Urinary bladder (tissue), 4 donors: ENCODE results near the gene LCE3E. TPM values are rescaled to one million over a fixed set of nuclear protein-coding genes. Genes with fewer than 3 reads are reported as not detected.

Source experiments
- DNase-seq: peaks from one replicate; pipeline ENCODE4 v3.0.0-alpha.2; 2015; ENCODE audit errors: extremely low spot score
- H3K27ac ChIP-seq: one replicate; pipeline ENCODE4 v1.5.1; 2013; ENCODE audit warnings: low read depth, mild to moderate bottlenecking, moderate library complexity
- H3K36me3 ChIP-seq: one replicate; pipeline ENCODE4 v1.6.1; 2013; ENCODE audit warnings: mild to moderate bottlenecking, moderate library complexity; ENCODE audit not compliant: insufficient read depth
- H3K4me1 ChIP-seq: one replicate; pipeline ENCODE4 v1.6.1; 2013; ENCODE audit warnings: mild to moderate bottlenecking, moderate library complexity; ENCODE audit not compliant: insufficient read depth
- H3K4me3 ChIP-seq: one replicate; pipeline ENCODE4 v1.5.1; 2013; ENCODE audit warnings: low read depth, low read length
- WGBS: extraction: QIAGEN DNeasy Blood & Tissue Kit; methylation state at CpG from one replicate; pipeline ENCODE4 v1.1.7; 2013; 5-methylcytosine and 5-hydroxymethylcytosine counted together
- polyA plus RNA-seq: library from polyadenylated mRNA; stranded (reverse); fragments of 200-250 nt; gene quantifications from one replicate; pipeline ENCODE4 v1.2.3, GENCODE V29; 2013
- small RNA-seq: library from RNA; depleted of rRNA; stranded (forward); fragments of <200 nt; gene quantifications from one replicate; pipeline ENCODE3, GENCODE V24; 2014
- total RNA-seq: library from RNA; depleted of rRNA; stranded (reverse); fragments of >200 nt; gene quantifications from one replicate; pipeline ENCODE4 v1.2.3, GENCODE V29; 2014
- donor health status: healthy with polysubstance abuse.
- donor health status: healthy.

Gene LCE3E
- total and polyA plus RNA-seq, 2 donors, result not detected

DNA sequence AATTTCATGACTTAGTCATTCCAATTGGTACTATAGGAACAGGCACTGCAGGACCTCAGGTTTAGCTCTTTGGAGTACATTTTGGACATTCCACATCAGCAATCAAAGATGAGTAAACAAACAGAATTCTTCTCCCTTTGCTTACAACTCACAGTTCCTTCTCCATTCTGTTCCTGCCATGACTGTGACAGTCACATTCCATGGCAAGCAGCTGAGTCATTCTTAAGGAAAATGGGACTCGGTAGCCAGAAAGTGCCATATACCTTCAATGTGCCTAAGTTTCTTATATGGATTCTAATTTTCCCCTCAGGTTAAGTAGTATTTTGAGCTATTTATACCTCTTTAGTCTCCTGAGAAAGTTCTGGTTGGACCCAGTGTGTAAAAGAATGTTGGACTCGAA, 26.7 kb downstream of the LCE3E start:
- no peak for DNase-seq
- Histone ChIP-seq H3K4me1 (no peaks in the 10 kb centered on the region), H3K4me3 (no peak overlapping the region), H3K36me3 (no peaks in the 10 kb centered on the region), H3K27ac (no peak overlapping the region)
- 66% methylated on average over 2 of the region's 2 CpGs for WGBS

GRCh38 chr1:152537496-152537895, 29.1 kb downstream of the LCE3E start:
- no peaks in the 10 kb centered on the region for H3K4me1 ChIP-seq
- no peak overlapping the region for H3K27ac ChIP-seq
- H3K36me3 ChIP-seq, result no peaks in the 10 kb centered on the region
- no peak overlapping the region for H3K4me3 ChIP-seq
- 36% methylated on average over 4 of the region's 4 CpGs for WGBS
- DNase-seq, result no peak

GRCh38 chr1:152535774-152536173, 30.8 kb downstream of the LCE3E start:
- Histone ChIP-seq H3K4me3 (no peak overlapping the region), H3K36me3 (no peaks in the 10 kb centered on the region), H3K27ac (no peak overlapping the region), H3K4me1 (no peaks in the 10 kb centered on the region)
- 71% methylated on average over 3 of the region's 3 CpGs for WGBS
- DNase-seq, result no peak

- Histone ChIP-seq H3K27ac (no peak overlapping the region), H3K4me3 (no peak overlapping the region), H3K4me1 (no peaks in the 10 kb centered on the region), H3K36me3 (no peaks in the 10 kb centered on the region)
- 23% methylated on average over 7 of the region's 7 CpGs for WGBS
- no peak for DNase-seq
Measured at GRCh38 chr1:152533327-152533938, 33.1 kb downstream of the LCE3E start.

- Histone ChIP-seq H3K4me3 (no peak overlapping the region), H3K27ac (no peak overlapping the region), H3K4me1 (no peaks in the 10 kb centered on the region), H3K36me3 (no peaks in the 10 kb centered on the region)
- WGBS, result 25% methylated on average over 1 of the region's 1 CpG
- DNase-seq, result no peak
Measured at GRCh38 chr1:152525080-152525641, 41.4 kb downstream of the LCE3E start.

DNA sequence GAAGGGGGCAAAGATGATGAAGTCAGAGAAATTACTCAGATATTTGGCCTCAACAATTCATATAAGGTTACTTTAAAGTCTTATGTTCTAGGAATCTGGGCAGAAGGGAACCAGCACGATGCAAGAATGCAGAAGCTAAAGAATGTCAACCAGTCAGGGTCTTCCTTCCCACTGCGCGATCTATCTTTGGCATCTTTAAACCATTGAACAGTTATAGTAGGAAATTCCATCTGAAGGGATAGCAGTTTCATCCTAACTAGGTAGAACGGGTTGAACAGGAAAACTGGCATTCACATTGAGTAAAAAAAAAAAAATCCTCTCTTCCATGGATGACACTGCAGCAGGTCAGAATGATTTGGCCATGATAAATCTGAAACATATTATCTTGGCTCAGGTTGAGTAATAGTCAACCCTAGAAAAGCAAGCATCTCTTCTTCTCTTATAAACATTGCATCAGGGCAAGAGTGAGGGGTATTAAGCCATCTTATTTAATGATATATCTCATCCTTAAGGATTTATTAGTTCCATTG, 46.0 kb downstream of the LCE3E start:
- Histone ChIP-seq H3K4me1 (no peaks in the 10 kb centered on the region), H3K27ac (no peak overlapping the region), H3K4me3 (no peak overlapping the region), H3K36me3 (no peaks in the 10 kb centered on the region)
- WGBS, result 59% methylated on average over 4 of the region's 4 CpGs
- DNase-seq, result no peak

DNA sequence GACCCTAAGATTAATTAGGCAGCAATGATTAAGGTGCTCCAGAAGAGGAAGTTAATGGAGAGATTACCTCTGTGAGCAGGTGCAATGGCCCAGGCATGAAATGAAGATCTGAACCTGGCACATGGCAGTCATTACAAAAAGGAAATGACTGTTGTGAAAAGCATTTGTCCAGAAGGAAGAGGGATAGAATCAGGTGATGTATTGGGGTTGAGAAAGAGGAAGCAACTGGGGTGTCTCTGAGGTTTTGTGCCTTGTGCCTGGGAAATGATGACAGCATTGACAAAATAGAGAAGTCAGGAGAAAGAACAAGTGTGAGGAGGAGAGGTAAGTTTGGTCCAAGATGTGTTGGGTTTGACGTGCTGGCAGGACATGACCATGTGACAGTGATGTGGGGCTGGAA, 46.7 kb downstream of the LCE3E start:
- no peak for DNase-seq
- H3K4me3 ChIP-seq, result no peak overlapping the region
- no peak overlapping the region for H3K27ac ChIP-seq
- no peaks in the 10 kb centered on the region for H3K4me1 ChIP-seq
- no peaks in the 10 kb centered on the region for H3K36me3 ChIP-seq
- 57% methylated on average over 1 of the region's 1 CpG for WGBS

- no peaks in the 10 kb centered on the region for H3K4me1 ChIP-seq
- WGBS, result 55% methylated on average over 7 of the region's 7 CpGs
- no peak for DNase-seq
- no peak overlapping the region for H3K4me3 ChIP-seq
- H3K36me3 ChIP-seq, result no peaks in the 10 kb centered on the region
- no peak overlapping the region for H3K27ac ChIP-seq
Measured at GRCh38 chr1:152517237-152517811, 49.3 kb downstream of the LCE3E start.

GRCh38 chr1:152516082-152516481, 50.5 kb downstream of the LCE3E start:
- DNase-seq, result no peak
- WGBS, result 68% methylated on average over 7 of the region's 7 CpGs

More at GRCh38 chr1:152516082-152516481, 50.5 kb downstream of the LCE3E start:
- Histone ChIP-seq H3K27ac (no peak overlapping the region), H3K4me1 (no peaks in the 10 kb centered on the region), H3K4me3 (no peak overlapping the region), H3K36me3 (no peaks in the 10 kb centered on the region)

Small RNAs within 50 kb of the gene (small RNA-seq; reads per million reads assigned to genes)
- gene LCE3B, result not detected

Other genes starting within 250 kb of the LCE3E start
- gene FLG, start 241.5 kb downstream of the LCE3E start, total RNA-seq, result 0.05 TPM
- gene FLG, start 241.5 kb downstream of the LCE3E start, polyA plus RNA-seq, result 0.05 TPM
- gene FLG2, start 206.8 kb downstream of the LCE3E start, total RNA-seq, result not detected
- gene FLG2, start 206.8 kb downstream of the LCE3E start, polyA plus RNA-seq, result not detected
- not detected for gene CRNN, start 152.5 kb downstream of the LCE3E start, total RNA-seq
- gene CRNN, start 152.5 kb downstream of the LCE3E start, polyA plus RNA-seq, result not detected
- gene LCE5A, start 56.0 kb downstream of the LCE3E start, total RNA-seq, result not detected
- not detected for gene LCE5A, start 56.0 kb downstream of the LCE3E start, polyA plus RNA-seq
- gene CRCT1, start 52.3 kb downstream of the LCE3E start, total RNA-seq, result not detected
- gene CRCT1, start 52.3 kb downstream of the LCE3E start, polyA plus RNA-seq, result not detected
- not detected for gene LCE3D, start 13.7 kb upstream of the LCE3E start, total RNA-seq
- gene LCE3D, start 13.7 kb upstream of the LCE3E start, polyA plus RNA-seq, result not detected
- not detected for gene LCE3C, start 33.5 kb upstream of the LCE3E start, total RNA-seq
- gene LCE3C, start 33.5 kb upstream of the LCE3E start, polyA plus RNA-seq, result not detected
- not detected for gene LCE3B, start 47.0 kb upstream of the LCE3E start, total RNA-seq
- gene LCE3B, start 47.0 kb upstream of the LCE3E start, polyA plus RNA-seq, result not detected
- gene LCE3A, start 56.3 kb upstream of the LCE3E start, total RNA-seq, result not detected
- not detected for gene LCE3A, start 56.3 kb upstream of the LCE3E start, polyA plus RNA-seq
- not detected for gene LCE2D, start 96.6 kb upstream of the LCE3E start, total RNA-seq
- gene LCE2D, start 96.6 kb upstream of the LCE3E start, polyA plus RNA-seq, result not detected
- gene LCE2C, start 108.5 kb upstream of the LCE3E start, total RNA-seq, result not detected
- not detected for gene LCE2C, start 108.5 kb upstream of the LCE3E start, polyA plus RNA-seq
- not detected for gene LCE2B, start 119.3 kb upstream of the LCE3E start, total RNA-seq
- gene LCE2B, start 119.3 kb upstream of the LCE3E start, polyA plus RNA-seq, result not detected
- gene LCE2A, start 131.6 kb upstream of the LCE3E start, total RNA-seq, result not detected
- gene LCE2A, start 131.6 kb upstream of the LCE3E start, polyA plus RNA-seq, result not detected
- not detected for gene LCE4A, start 141.4 kb upstream of the LCE3E start, total RNA-seq
- gene LCE4A, start 141.4 kb upstream of the LCE3E start, polyA plus RNA-seq, result not detected
- not detected for gene KPRP, start 191.2 kb upstream of the LCE3E start, total RNA-seq
- gene KPRP, start 191.2 kb upstream of the LCE3E start, polyA plus RNA-seq, result not detected
- not detected for gene LCE1F, start 208.4 kb upstream of the LCE3E start, total RNA-seq
- gene LCE1F, start 208.4 kb upstream of the LCE3E start, polyA plus RNA-seq, result not detected
- gene LCE1E, start 219.5 kb upstream of the LCE3E start, total RNA-seq, result not detected
- gene LCE1E, start 219.5 kb upstream of the LCE3E start, polyA plus RNA-seq, result 0.15 TPM
- gene LCE1D, start 229.9 kb upstream of the LCE3E start, total RNA-seq, result not detected
- gene LCE1D, start 229.9 kb upstream of the LCE3E start, polyA plus RNA-seq, result not detected
- gene LCE1C, start 239.9 kb upstream of the LCE3E start, total RNA-seq, result not detected
- gene LCE1C, start 239.9 kb upstream of the LCE3E start, polyA plus RNA-seq, result not detected
- gene LCE1B, start 245.2 kb upstream of the LCE3E start, total RNA-seq, result not detected
- gene LCE1B, start 245.2 kb upstream of the LCE3E start, polyA plus RNA-seq, result not detected